ENCODE results near the gene SLC12A6.
"Not testable (repeated sequence)": the region's sequence is repeated elsewhere in the genome, so short reads cannot be mapped to it uniquely, and the experiment has no call there.

SLC12A6 gene

DNA sequence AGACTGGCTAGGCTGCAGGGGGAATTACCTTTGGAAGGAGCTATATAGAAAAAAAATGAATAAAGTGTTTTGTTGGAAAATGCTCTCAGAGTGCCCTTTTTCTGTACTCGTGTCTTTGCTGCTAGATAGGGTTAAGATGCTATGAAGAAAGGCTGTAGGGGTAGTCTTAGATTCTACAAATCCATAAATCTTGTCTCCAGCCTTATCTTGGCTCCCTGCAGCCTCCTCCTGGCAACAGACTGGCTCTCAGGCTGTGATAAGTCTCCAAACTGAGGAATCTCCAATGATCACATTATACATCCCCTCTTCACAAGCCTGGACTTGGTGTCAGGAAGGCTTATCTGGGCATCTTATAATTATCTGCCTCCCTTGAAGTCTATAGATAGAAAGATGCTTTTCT is 20.1 kb upstream of the SLC12A6 start:
- DNase-seq (ENCODE audit: low spot score): no peak

DNA sequence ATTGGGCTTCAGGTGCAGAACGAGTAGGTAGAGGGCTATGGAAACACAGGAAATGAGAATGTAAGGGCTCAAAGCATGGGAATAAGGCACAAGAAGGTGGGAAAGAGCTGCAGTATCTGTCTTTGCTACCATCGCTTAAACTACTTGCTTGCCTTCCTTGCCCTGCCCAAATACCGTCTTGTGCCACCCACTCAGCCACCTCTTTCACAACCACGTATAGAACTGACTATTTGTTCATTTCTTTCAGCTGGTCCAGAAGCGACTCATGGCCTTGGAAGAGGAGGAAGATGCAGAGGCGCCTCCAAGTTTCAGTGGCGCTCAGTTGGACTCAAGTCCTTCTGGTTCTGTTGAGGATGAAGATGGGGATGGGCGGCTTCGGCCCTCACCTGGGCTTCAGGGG is 17.7 kb upstream of the SLC12A6 start:
- no peak for DNase-seq (ENCODE audit: low spot score)

GRCh38 chr15:34354286-34354685 is 16.7 kb upstream of the SLC12A6 start:
- no peak for DNase-seq (ENCODE audit: low spot score)

- DNase-seq (ENCODE audit: low spot score): no peak
Measured at GRCh38 chr15:34353627-34354026, 16.0 kb upstream of the SLC12A6 start.

GRCh38 chr15:34352996-34353395 is 15.4 kb upstream of the SLC12A6 start:
- DNase-seq (ENCODE audit: low spot score): not testable (repeated sequence)

GRCh38 chr15:34349769-34350168 is 12.2 kb upstream of the SLC12A6 start:
- DNase-seq (ENCODE audit: low spot score): no peak

DNA sequence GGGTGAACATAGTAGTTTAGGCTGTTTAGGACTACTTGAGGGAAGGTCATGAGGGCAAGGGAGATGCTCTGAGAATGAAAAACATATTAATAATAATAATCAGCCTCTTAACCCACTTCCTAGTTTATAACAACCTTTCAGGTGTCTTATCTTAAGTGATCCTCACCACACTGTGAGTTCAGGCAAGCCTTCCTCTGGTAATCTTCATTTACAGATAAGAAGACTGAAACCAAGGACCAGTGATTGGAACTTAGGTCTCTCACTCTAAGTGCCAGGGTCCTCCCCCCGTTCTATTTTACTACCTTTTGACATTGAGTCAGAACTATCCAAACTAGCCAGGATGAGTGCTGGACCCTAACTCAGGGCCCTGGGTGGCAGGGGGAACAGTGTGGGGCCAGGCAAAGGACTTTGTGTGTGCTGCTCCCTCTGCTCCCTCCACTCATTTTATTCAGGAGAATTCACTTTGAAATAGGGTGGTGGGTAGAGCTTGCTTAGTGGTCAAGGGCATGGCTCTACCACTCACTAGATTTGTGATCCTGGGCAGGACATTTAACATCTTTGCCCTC is 11.2 kb upstream of the SLC12A6 start:
- no peak for DNase-seq (ENCODE audit: low spot score)

GRCh38 chr15:34347951-34348638 is 10.5 kb upstream of the SLC12A6 start:
- no peak for DNase-seq (ENCODE audit: low spot score)

DNA sequence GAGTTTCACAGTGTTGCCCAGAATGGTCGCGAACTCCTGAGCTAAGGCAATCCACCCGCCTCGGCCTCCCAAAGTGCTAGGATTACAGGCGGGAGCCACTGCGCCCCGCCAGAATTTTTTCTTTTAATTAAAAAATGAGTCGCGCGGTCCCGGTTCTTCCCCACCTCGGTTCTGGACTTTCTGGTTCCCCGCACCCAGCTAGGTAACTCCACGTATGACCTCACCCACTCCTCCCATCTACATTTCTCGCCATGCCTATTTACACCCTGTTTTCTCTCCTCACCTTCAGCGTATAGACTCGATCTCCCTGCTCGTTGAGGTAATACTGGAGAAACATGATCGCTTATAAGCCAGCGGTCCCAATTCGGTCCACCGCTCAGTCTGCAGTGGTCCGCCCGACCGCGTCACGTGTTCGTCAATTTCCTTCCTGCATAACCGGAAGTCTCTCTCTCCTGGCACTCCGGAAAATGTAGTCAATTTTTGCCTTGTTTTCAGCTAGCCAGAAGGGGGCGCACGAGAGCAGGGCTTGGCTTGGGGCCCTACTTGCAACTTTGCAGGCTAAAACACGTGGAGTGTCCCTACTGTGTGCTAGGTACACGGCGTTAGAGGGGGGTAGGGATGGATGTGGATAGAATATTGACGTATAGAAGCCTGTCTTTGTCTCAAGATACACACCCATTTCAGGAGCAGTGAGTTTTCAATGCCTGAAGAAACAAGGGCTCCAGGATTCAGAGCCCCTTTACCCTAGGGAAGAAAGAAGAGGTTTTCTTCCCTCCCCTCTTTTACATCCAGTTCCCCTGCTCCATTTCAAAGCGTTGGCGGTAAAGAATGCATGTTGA is 5.4 kb upstream of the SLC12A6 start, which contains the start of the genes NOP10 and NUTM1:
Gene NOP10, minus strand, starts transcription at position 400 of the 839 bp plus-strand sequence. Its CDS starts 63 bp downstream, at position 337.
Gene NUTM1, plus strand, starts transcription at position 579 of the 839 bp plus-strand sequence. CDS start 382 bp downstream, outside the sequence.
- DNase-seq (ENCODE audit: low spot score): peak; percentile 87

DNA sequence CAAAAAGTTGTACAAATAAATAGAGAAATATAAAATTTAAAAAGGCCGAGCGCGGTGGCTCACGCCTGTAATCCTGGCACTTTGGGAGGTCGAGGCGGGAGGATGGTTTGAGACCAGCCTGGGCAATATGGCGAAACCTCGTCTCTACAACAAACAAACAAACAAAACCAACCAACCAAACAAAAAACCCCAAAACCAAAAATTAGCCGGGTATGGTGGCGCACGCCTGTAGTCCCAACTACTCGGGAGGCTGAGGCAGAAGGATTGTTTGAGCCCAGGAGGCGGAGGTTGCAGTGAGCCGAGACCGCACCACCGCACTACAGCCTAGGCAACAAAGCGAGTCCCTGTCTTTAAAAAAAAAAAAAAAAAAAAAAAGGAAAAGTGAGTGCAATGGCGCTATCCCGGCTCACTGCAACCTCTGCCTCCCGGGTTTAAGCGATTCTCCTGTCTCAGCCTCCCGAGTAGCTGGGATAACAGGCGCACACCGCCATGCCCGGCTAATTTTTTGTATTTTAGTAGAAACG is 4.7 kb upstream of the SLC12A6 start:
- not testable (repeated sequence) for DNase-seq (ENCODE audit: low spot score)

DNA sequence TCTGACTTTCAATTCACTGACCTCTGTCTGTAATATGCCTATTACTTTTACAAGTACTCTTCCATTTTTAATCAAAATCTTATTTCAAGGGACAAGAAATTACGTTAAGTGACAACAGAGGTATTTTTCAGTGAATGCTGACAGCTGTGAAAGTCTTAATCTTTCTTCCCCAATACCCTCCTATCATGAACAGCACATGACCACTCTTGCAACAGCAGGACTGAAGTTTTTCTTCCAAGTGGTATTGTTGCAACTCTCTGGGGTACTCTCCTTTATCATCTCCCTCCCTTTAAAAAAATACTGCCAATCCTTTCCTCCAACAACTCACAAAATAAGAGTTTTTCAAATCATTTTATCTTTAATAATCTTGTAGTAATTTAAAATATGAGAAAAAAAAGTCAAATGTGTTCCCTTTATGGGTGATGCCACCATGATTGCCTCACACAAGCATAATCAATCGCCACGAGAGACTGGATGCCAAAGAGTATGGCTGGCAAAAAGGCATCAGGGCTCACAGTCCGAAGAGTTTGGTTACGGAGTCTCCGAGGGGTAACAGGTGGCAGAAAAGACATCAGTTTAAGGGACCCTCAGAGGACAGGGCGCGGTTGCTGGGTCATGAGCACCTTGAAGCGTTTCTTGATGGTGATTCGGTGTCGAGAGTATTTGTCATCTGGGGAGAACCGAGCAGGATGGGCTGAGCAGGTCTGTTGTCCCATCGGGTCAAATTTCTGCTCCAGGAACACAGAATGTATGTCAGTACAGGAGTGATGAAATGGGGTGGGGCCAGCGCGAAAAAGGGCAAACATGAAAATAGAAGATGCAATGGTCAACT is 4.0 kb upstream of the SLC12A6 start:
- no peak for DNase-seq (ENCODE audit: low spot score)

DNA sequence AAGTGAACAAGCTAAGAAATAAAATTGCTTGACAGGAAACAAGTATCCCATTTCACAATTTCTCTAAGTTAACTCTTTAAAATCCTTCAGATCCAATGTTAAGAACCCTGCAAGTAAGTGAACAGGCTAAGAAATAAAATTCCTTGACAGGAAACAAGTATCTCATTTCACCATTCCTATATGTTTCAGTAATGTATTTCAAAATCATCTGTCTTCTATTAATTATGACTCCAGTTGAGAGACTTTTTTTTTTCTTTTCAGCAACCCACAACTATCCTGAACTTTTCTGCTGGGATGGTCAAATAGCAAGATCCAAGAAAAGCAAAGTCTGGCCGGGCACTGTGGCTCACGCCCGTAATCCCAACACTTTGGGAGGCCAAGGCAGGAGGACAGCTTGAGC is 2.4 kb upstream of the SLC12A6 start:
- DNase-seq (ENCODE audit: low spot score): no peak

- DNase-seq (ENCODE audit: low spot score): no peak
Measured at GRCh38 chr15:34338347-34338746, 766 bp upstream of the SLC12A6 start.

GRCh38 chr15:34336991-34337556 is 507 bp downstream of the SLC12A6 start:
- no peak for DNase-seq (ENCODE audit: low spot score)

DNA sequence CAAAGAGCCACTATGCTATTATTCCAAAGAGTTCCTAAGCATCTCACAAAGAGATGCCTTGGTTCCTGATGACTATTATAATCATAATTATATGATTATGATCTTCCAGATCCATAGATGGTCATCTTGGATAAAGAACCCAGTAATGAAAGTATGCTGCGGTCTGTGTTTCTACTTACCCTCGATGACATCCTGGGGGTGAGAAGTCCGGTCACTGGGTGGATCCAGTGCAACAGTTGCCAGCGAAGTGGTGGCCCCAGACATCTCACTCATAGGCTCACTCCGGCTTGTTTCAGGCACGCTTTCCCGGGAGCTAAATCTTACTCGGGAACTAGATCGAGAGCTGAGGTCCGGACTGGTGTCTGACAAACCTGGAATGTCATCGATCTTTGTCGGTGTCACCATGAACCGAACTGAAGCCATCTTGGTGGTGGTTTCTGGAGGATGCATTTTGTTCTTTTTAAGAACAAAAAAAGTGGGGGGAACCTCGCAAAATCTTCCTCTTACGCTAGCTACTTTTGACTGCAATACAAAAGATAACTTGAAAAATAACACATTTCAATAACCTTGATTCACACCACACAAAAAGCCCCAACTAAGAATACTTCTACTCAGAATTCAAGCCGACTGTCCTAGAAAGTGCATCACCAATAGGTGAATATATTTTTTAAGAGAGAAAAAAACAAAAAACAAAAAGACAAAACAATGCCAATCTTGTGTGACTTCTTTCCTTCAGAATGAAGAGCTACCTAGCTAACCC is 1.2 kb downstream of the SLC12A6 start:
- no peak for DNase-seq (ENCODE audit: low spot score)

GRCh38 chr15:34335176-34336032 is 2.2 kb downstream of the SLC12A6 start:
- DNase-seq (ENCODE audit: low spot score): no peak

GRCh38 chr15:34334672-34335071 is 2.9 kb downstream of the SLC12A6 start:
- DNase-seq (ENCODE audit: low spot score): no peak

- no peak for DNase-seq (ENCODE audit: low spot score)
Measured at GRCh38 chr15:34332553-34333120, 4.9 kb downstream of the SLC12A6 start.

GRCh38 chr15:34331809-34332208 is 5.8 kb downstream of the SLC12A6 start:
- no peak for DNase-seq (ENCODE audit: low spot score)

Data from AG08395 (cell line).